ENCODE data around the gene MSRB1. TPM values are rescaled to one million over a fixed set of nuclear protein-coding genes. Genes with fewer than 3 reads are reported as not detected.

Gene MSRB1
- total RNA-seq, 1 experiment from 2014 or later, result 26.4 TPM

- peak; percentile 61; the same call in 1 of the 2 replicates for TF ChIP-seq USF1 (CRISPR knock-in tag; IDR thresholded peaks at IDR 0.05)
- peak; percentile 80; the same call in 1 of the 2 replicates for TF ChIP-seq ESRRA (CRISPR knock-in tag; IDR thresholded peaks at IDR 0.05; ENCODE audit: borderline replicate concordance)
- no peak for TF ChIP-seq ZMAT4 (CRISPR knock-in tag; IDR thresholded peaks at IDR 0.05)
Observed at GRCh38 chr16:1929578-1930337, 13.2 kb downstream of the MSRB1 start (continued).

GRCh38 chr16:1929105-1929504, 13.9 kb downstream of the MSRB1 start:
- H3K36me3 Mint-ChIP-seq, result no peaks in the 10 kb centered on the region
- H3K4me3 Mint-ChIP-seq, result peak overlapping the region; percentile 69
- no peak for TF ChIP-seq CBFB (CRISPR knock-in tag; IDR thresholded peaks at IDR 0.05; ENCODE audit: low read depth)
- no peak for TF ChIP-seq ZNF532 (CRISPR knock-in tag; IDR thresholded peaks at IDR 0.05; ENCODE audit: borderline replicate concordance)
- no peak for TF ChIP-seq ARID4B (CRISPR knock-in tag; IDR thresholded peaks at IDR 0.05; ENCODE audit: borderline replicate concordance)
- no peak for TF ChIP-seq USF1 (CRISPR knock-in tag; IDR thresholded peaks at IDR 0.05)
- TF ChIP-seq SMAD3 (CRISPR knock-in tag; IDR thresholded peaks at IDR 0.05; ENCODE audit: borderline replicate concordance), result no peak
- TF ChIP-seq RORB (CRISPR knock-in tag; IDR thresholded peaks at IDR 0.05), result no peak
- TF ChIP-seq AFF4 (CRISPR knock-in tag; IDR thresholded peaks at IDR 0.05; ENCODE audit: borderline replicate concordance), result no peak
- TF ChIP-seq PRDM15 (CRISPR knock-in tag; IDR thresholded peaks at IDR 0.05), result no peak
- no peak for TF ChIP-seq ZNF317 (CRISPR knock-in tag; IDR thresholded peaks at IDR 0.05; ENCODE audit: borderline replicate concordance, low read depth)
- TF ChIP-seq MYBL2 (CRISPR knock-in tag; IDR thresholded peaks at IDR 0.05), result no peak
- DNase-seq (ENCODE audit: low spot score) (no peak), ATAC-seq (peak; percentile 54)
- CTCF ChIA-PET, result interaction anchor here (0.7 to 2.0 kb wide), 32 partner anchors 8 to 325 kb away, joined by 3 to 16 read pairs (median 4); partner anchors contain the start of genes EME2, MRPS34, MSRB1 and NTHL1
- no peaks in the 10 kb centered on the region for H3K9me3 Mint-ChIP-seq
- H3K27ac Mint-ChIP-seq, result no peak overlapping the region
- POLR2A ChIA-PET, result interaction anchor here (0.7 kb wide), 2 partner anchors 146 to 226 kb away, joined by 4 to 5 read pairs; partner anchors contain the start of genes NUBP2 and TRAF7
- H3K27me3 Mint-ChIP-seq (ENCODE audit: low read depth), result peaks cover 48% of the 10 kb centered on the region
- peaks cover 15% of the 10 kb centered on the region for H3K4me1 Mint-ChIP-seq

Data from WTC11 (cell line).